GM19467 (cell line): ENCODE data around the gene ECPAS.
"Not testable (repeated sequence)": the region's sequence is repeated elsewhere in the genome, so short reads cannot be mapped to it uniquely, and the experiment has no call there.

Experiments
- ATAC-seq: cut with Tn5 transposase; IDR thresholded peaks from one replicate; pipeline ENCODE4 v1.9.1; 2021; ENCODE audit warnings: mild to moderate bottlenecking, moderate library complexity; ENCODE audit not compliant: unreplicated experiment

Gene ECPAS

GRCh38 chr9:111483858-111484571 lies at the start of gene ECPAS:
TSS of gene ECPAS (minus strand) at chr9:111484383. CDS start at chr9:111472918, 11,465 bp downstream.
- peak; percentile 51 for ATAC-seq

GRCh38 chr9:111533099-111533790 lies 49.1 kb upstream of the ECPAS start:
- ATAC-seq = no peak

- no peak for ATAC-seq
Measured at GRCh38 chr9:111531716-111532115, 47.5 kb upstream of the ECPAS start.

GRCh38 chr9:111529787-111530186 lies 45.6 kb upstream of the ECPAS start:
- ATAC-seq = no peak

- no peak for ATAC-seq
Measured at GRCh38 chr9:111527347-111527746, 43.2 kb upstream of the ECPAS start.

- no peak for ATAC-seq
Measured at GRCh38 chr9:111525056-111525977, 41.1 kb upstream of the ECPAS start, which contains the start of gene ZNF483. TSS of gene ZNF483 (plus strand) at chr9:111525179. CDS start at chr9:111527396, 2,217 bp downstream.

GRCh38 chr9:111524731-111525055 lies 40.5 kb upstream of the ECPAS start:
- ATAC-seq = no peak

- no peak for ATAC-seq
Measured at GRCh38 chr9:111516061-111516465, 31.9 kb upstream of the ECPAS start.

GRCh38 chr9:111514967-111515366 lies 30.8 kb upstream of the ECPAS start:
- no peak for ATAC-seq

- not testable (repeated sequence) for ATAC-seq
Measured at GRCh38 chr9:111511581-111511980, 27.4 kb upstream of the ECPAS start.

- ATAC-seq = no peak
Measured at GRCh38 chr9:111502506-111502905, 18.3 kb upstream of the ECPAS start.

GRCh38 chr9:111501648-111502047 lies 17.5 kb upstream of the ECPAS start:
- ATAC-seq = no peak

GRCh38 chr9:111501005-111501562 lies 16.9 kb upstream of the ECPAS start:
- ATAC-seq = no peak

- ATAC-seq = not testable (repeated sequence)
Measured at GRCh38 chr9:111497196-111497595, 13.0 kb upstream of the ECPAS start.

GRCh38 chr9:111484572-111484894 lies 350 bp upstream of the ECPAS start:
- ATAC-seq = no peak

GRCh38 chr9:111483439-111483857 lies 735 bp downstream of the ECPAS start:
- ATAC-seq = peak; percentile 32

GRCh38 chr9:111482694-111483438 lies 1.3 kb downstream of the ECPAS start:
- ATAC-seq = peak; percentile 53

- ATAC-seq = no peak
Measured at GRCh38 chr9:111481885-111482636, 2.1 kb downstream of the ECPAS start.

GRCh38 chr9:111477677-111478076 lies 6.5 kb downstream of the ECPAS start:
- no peak for ATAC-seq

- no peak for ATAC-seq
Measured at GRCh38 chr9:111475195-111475594, 9.0 kb downstream of the ECPAS start.
